Measurements from ENCODE around the gene PSG6.
A peak's percentile ranks its signal among the peaks of the same experiment; 100 is the strongest.
"Not testable (repeated sequence)": the region's sequence is repeated elsewhere in the genome, so short reads cannot be mapped to it uniquely, and the experiment has no call there.

Gene PSG6

DNA sequence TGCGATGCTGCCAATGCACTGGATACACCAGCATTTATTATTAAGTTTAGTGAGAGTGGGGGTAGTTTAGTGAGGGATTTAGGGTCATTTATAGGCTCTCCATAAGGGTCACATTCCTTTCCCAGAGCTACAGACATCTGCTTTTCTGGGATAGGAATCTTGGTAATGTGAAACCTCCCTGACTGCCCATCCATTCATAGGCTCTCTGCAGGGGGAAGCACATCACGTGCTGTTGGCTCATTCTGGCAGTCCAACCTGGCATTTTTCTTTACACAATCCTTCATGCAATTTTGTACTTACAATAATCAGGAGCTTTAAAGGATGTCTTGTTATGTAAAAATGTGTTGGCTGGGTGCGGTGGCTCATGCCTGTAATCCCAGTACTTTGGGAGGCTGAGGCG lies 17.1 kb downstream of the PSG6 start:
- not testable (repeated sequence) for DNase-seq

- DNase-seq, result not testable (repeated sequence)
Observed at GRCh38 chr19:42899674-42900073, 18.0 kb downstream of the PSG6 start.

DNA sequence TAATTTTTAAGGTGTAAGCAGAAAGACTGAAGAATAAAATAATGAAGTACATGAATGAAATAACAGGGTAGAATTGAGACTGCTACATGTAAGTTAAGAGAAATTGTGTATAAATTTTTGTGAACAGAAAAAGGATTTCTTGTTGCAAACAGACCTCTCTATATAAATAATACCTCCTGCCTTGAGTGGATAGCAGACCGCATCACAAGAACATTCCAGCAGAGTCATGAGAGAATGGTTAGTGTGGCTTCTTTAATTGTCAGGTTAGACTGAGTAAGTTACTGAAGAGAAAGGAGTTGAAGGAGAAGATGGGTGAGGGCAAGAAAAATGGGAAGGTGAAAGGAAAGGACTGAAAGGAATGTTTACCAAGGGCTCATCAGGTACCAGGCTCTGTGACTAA lies 18.6 kb downstream of the PSG6 start:
- DNase-seq, result not testable (repeated sequence)

DNA sequence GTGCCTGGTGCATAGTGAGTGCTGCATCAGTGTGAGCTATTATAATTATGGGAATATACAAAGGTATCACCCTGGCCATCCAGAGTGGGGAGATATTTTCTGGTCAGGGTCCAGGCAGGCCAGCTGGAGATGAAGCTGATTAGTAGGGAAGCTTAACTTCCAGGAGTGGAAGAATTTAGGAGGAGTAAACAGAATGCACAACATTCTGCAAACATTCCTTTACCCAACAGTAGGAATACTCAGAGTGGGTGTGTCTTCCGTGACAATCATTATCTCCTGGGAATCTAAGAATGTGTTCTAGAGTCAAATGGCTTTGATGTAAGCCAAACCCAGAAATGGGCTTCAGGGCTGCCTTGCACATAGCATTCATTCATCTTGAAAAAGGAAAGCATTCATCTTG lies 19.0 kb downstream of the PSG6 start:
- DNase-seq, result not testable (repeated sequence)

- DNase-seq, result not testable (repeated sequence)
Observed at GRCh38 chr19:42897729-42898128, 20.0 kb downstream of the PSG6 start.

DNA sequence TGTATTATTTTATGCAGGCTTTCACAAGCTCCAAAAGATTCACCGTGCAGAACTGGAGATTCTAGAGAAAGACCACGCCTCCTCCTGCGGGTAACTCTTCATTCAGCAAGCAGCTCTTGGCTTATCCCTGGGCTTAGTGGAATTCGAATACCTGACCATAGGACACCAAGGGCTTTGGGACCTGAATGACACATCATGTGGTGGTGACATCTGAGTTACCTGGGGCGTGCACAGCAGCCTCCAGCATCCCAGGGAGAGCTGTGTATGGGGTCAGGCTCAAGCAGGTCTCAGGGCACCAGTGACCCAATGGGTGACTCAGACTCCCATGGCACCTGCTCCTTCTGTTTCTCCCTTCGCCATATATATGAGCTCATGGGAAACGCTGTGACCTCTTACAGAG lies 27.2 kb downstream of the PSG6 start:
- DNase-seq, result not testable (repeated sequence)

DNA sequence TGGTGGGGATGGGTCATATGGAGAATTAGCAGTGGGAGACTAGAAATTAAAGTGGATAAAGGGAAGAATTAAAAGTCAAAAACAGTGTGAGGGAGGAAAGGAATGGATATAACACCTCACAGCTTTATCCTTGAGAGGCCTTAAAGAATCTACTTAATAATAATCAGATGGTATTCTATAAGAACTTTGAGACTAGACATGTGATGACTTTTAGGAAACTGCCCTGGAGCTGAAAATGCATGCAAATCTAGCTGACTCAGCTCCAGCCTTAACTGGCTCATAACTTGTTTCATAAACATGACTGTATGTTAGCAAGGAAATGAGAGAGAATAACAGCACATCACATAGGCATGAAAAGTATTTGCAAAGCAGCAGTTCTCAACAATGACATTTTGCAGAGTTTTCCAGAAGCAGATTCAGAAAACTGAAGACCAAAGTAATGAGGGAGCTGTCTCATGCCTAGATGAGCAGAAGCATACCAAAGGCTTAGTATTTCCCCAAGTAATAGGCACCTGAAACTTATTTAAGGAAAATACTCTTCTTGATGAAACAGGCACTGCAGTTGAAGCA lies 29.7 kb downstream of the PSG6 start:
- not testable (repeated sequence) for DNase-seq

DNA sequence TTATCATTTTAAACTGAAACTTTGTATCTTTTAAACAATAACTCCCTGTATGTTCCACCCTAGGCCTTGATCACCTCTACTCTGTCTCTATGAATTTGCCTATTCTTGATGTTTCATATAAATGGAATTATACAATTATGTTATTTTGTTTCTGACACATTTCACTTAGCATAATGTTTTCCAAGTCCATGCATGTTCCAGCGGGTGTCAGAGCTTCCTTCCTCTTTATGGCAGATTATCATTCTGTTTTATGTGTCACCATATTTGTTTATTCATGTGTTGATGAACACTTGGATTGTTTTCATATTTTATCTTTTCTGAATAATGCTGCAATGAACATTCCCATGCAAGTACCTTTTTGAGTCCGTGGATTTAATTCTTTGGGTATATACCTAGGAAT lies 35.0 kb downstream of the PSG6 start:
- not testable (repeated sequence) for DNase-seq

GRCh38 chr19:42882010-42882409 lies 35.7 kb downstream of the PSG6 start:
- not testable (repeated sequence) for DNase-seq

DNA sequence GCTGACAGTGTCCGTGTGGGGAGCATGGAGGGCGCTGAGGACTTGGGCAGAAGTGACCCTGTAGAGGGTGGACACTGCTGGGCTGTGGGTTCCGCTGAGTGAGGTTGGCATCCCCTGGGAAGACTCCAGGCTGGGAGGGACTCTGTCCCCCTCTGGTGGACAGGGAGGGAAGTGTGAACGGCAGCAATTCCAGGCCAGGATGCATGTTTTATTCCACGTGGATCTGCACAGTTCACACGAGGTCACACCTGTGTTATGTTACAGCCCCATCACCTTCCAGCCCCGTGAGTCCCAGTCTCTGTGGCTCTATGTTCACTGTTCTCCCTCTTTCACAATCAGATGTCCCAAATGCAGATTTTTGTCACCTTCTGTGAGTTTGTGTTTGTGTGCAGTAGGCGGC lies 36.4 kb downstream of the PSG6 start:
- not testable (repeated sequence) for DNase-seq

DNA sequence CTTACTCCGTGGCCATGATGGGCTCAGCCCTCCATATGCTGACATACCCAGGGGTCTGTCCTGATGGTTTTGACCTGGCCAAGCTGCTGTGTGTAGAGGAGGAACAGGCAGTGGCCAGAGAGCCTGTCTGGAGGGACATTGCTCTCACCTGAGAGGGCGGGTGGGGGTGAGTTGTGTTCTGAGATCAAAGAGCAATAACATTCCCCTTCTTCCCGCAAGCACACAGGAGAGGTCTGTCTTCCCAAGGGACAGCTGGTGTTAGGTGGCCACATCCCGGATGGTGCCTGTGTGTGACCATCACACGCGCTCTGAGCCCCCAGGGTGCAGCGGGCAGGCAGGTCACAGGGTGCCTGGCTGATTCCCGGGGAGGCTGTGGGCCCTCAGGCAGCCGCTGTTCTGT lies 37.1 kb downstream of the PSG6 start:
- not testable (repeated sequence) for DNase-seq

DNA sequence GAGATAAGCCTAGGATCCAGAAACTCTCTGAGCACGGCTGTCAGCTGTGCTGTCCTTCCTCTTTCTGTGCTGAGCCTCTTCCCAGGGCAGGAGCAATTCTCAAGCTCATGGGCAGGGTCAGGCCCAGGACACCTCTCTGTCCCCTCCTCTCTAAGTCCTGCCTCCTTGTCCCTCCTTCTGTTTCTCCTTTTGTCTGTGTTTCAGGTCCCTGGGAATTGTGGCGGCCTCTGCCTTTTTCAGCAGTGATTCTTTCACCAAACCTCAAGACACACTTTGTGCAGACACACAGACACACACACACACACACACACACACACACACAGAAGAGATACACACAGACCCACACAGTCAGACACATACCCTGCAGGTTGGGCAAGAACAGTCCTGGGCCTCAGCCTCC lies 38.1 kb downstream of the PSG6 start, which contains the start of gene PSG1:
Gene PSG1, minus strand, starts transcription at position 101 of the 400 bp plus-strand sequence. CDS start 132 bp downstream, outside the sequence.
- no peak for DNase-seq

DNA sequence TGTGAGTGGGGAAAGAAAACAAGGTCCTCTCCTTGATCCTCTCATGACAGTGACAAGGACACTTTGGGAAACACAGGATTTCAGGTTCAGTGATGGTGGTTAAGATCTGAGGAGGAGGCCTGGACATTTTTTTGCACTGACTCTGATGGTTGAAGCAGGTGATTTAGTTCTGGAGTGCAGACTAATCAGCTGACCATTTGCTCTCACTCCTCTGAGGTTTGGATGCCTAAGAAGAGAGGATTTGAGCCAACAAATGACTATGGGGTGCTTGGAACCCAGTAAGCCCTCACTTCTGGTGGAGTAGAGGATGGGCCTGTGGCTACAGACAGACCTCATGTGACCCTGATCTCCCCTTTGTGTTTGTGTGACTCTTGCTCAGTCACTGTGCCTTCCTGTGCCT lies 41.1 kb downstream of the PSG6 start:
- DNase-seq, result not testable (repeated sequence)

DNA sequence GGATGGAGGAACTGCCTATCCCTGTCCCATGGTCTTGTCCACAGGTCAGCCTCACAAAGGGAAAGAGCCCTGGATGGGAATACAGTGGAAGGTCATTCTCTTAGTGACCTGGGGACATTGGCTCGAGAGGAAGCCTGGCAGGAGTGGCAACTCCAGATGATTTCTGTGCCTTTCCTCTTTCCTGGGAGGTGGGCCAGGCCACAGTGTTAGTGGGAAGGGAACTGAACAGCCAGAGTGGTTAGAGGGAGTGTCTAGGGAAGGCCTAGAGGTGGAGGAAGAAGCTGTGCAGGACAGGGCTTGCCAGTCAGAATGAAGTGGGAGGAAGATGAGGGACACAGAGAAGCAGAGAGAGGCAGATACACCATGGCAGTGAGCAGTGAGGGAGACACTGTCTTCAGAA lies 41.8 kb downstream of the PSG6 start:
- not testable (repeated sequence) for DNase-seq

DNA sequence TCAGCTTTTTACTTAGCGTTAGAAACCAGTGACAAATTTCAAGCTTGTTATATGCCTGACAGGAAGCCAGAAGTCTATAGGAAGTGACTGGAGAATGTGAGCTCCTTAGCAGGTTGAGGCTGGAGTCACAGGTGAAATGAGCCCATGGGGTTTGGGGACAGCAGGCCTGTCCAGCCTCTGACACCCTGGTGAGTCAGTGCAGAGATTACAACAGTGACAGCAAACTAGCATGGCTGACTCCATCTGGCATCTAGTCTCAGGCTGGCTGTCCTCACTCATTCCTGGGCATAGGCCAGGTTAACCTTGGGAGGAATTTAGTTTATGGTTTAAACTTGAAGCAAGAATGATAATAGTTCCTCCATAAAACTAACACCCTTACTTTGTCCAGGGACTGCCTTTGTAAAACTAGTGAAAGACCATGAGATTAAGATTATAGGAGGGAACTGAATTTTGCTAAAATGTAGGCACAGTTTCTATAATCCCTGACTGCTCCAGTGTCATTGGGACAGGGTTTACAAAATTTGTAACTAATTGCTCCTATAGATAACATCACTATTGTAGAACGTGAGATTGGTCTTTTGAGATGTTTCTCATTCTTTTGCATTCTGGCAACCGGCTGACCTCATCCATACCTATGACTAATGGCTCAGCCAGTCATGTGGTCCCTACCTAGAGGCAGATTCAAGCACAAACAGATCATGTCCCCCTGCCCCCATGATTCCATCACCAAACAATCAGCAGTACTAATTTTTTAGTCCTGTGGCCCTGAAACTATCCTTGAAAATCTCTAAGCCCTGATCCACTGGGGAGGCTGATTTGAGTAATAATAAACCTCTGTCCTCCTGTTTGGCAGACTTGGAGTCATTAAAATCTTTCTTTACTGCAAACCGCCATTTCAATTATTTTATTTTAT lies 42.5 kb downstream of the PSG6 start:
- DNase-seq, result not testable (repeated sequence)

- not testable (repeated sequence) for DNase-seq
Observed at GRCh38 chr19:42874136-42874535, 43.6 kb downstream of the PSG6 start.

GRCh38 chr19:42872608-42873007 lies 45.1 kb downstream of the PSG6 start:
- DNase-seq, result no peak

DNA sequence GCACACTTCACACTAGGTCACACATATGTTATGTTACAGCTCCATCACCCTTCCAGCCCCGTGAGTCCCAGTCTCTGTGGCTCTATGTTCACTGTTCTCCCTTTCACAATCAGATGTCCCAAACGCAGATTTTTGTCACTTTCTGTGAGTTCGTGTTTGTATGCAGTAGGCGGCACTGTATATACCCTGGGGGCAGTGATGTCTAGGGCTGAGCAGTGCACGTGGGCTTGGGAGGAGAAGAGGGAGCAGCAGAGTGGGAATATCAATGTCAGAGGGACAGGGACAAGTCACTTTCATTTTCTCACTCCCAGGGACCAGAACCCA lies 60.2 kb downstream of the PSG6 start:
- no peak for DNase-seq

- DNase-seq, result peak; percentile 1
Observed at GRCh38 chr19:42856866-42857543, 60.7 kb downstream of the PSG6 start.

DNA sequence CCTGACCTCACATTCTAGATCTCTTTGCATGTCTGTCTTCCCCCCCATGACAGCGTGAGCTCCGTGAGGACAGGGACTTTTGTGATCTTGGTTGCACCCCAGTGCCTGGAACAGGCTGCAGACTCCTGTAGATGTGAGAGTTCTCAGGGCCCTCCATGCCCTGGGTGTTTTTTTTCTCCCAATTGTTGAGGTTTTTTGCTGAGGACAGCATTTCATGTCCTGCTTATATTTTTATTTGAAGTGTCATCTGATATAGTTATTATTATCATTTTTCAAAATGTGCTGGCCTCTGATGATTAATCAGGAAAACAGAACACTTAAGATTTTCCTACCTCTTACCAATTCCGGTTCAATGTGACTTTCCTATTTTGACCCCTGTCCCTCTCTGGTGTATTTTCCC lies 62.9 kb downstream of the PSG6 start:
- DNase-seq, result not testable (repeated sequence)

DNA sequence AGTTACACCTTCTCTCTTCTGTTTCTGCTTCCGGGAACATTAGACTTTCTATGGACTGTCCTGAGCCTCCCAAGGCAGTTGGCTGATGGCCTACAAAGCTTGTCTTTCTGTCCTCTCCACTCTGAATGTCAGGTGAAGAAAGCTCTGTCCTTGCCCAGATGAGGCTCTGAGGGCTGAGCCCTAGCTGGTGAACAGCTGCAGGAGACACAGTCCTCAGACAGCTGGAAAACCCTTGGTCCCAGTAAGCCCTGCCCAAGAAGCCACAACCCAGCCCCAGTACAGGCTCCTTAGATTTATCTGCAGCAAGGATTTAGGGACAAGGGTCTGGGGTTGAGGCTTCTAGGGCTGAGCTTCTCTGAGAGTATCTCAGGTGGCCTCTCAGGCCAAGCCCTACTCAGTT lies 64.5 kb downstream of the PSG6 start:
- not testable (repeated sequence) for DNase-seq

GRCh38 chr19:42852821-42853220 lies 64.9 kb downstream of the PSG6 start:
- DNase-seq, result not testable (repeated sequence)
